Measurements from ENCODE around the gene SOHLH1. TPM values are rescaled to one million over a fixed set of nuclear protein-coding genes. Genes with fewer than 3 reads are reported as not detected.

Gene SOHLH1, protein sequence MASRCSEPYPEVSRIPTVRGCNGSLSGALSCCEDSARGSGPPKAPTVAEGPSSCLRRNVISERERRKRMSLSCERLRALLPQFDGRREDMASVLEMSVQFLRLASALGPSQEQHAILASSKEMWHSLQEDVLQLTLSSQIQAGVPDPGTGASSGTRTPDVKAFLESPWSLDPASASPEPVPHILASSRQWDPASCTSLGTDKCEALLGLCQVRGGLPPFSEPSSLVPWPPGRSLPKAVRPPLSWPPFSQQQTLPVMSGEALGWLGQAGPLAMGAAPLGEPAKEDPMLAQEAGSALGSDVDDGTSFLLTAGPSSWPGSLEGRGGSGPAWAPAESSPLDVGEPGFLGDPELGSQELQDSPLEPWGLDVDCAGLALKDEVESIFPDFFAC
- total RNA-seq (not detected), polyA plus RNA-seq (not detected)
- long read RNA-seq, donor 1, result 0 reads
- long read RNA-seq, donor 2, result 0 reads
- long read RNA-seq, donor 3, result 0 reads
- long read RNA-seq, donor 4, result 0 reads
- long read RNA-seq, donor 5, result 0 reads
- long read RNA-seq, donor 6, result 0 reads
- long read RNA-seq, donor 7, result 0 reads
- long read RNA-seq, donor 8, result 0 reads
- long read RNA-seq, donor 9, result 0 reads
- long read RNA-seq, donor 10, result 0 reads

DNA sequence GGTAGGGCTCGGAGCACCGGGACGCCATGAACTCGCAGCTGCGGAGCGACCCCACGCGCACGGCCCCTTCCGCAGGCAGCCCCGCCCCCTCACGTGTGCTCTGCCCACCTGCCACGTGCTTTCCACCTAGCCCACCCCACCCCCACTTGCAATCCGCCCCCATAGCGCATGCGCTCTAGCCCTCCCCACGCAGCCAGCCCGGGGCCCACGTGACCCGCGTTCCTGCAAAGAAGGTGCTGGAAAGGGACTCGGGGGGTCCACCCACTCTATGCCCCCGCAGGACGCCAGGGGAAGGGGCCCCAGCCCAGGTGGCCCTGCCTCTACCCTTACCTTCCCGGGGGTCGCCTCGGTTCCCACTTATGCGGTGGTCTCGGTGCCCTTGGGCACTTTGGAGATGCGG is at the start of gene SOHLH1:
Gene SOHLH1, minus strand, starts transcription at position 42 of the 400 bp plus-strand sequence. Its CDS starts 14 bp downstream, at position 28.
- no peak for DNase-seq
- Histone ChIP-seq H3K27me3 (peaks cover 0 to 84% (median 35%) of the 10 kb centered on the region in 3 donors), H3K4me3 (no peak within 1 kb of the TSS), H3K36me3 (no peaks in the 10 kb centered on the region), H3K9me3 (no peaks in the 10 kb centered on the region), H3K27ac (no peak within 1 kb of the TSS), H3K4me1 (peaks cover 10 to 20% (median 14%) of the 10 kb centered on the region in 4 donors)
- TF ChIP-seq POLR2AphosphoS5 (IDR thresholded peaks at IDR 0.05), result no peak
- no peak for TF ChIP-seq EP300 (IDR thresholded peaks at IDR 0.05)
- no peak for TF ChIP-seq POLR2A (IDR thresholded peaks at IDR 0.05)
- TF ChIP-seq, protein P1, sequence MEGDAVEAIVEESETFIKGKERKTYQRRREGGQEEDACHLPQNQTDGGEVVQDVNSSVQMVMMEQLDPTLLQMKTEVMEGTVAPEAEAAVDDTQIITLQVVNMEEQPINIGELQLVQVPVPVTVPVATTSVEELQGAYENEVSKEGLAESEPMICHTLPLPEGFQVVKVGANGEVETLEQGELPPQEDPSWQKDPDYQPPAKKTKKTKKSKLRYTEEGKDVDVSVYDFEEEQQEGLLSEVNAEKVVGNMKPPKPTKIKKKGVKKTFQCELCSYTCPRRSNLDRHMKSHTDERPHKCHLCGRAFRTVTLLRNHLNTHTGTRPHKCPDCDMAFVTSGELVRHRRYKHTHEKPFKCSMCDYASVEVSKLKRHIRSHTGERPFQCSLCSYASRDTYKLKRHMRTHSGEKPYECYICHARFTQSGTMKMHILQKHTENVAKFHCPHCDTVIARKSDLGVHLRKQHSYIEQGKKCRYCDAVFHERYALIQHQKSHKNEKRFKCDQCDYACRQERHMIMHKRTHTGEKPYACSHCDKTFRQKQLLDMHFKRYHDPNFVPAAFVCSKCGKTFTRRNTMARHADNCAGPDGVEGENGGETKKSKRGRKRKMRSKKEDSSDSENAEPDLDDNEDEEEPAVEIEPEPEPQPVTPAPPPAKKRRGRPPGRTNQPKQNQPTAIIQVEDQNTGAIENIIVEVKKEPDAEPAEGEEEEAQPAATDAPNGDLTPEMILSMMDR (IDR thresholded peaks at IDR 0.05), result no peak
- 80 to 87% (median 85%) methylated on average over 1 to 30 of the region's 30 CpGs for WGBS, 5 donors
- intact Hi-C loops (cut with DNase I; ENCODE audit: low total_unique reads), result no loop called here

DNA sequence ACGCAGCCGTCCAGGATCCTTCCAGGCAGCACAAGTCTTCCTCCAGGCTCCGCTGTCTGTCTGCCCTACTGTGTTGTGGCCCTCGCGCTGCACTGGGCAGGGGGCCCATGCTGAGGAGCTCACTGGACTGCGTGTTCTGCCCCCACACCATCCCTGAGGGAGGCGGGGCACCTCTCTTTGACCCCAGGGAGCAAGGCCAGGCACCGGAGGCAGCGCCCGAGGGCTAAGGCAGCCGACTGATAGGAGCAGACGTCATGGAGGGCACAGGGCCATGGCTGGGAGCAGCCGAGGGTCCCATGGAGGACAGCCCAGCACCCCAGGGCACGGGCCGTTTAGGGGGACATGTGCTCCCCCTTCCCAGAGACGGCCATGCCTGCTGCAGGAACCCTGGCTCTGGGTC is 49.4 kb upstream of the SOHLH1 start:
- no peak overlapping the region for H3K4me3 ChIP-seq
- H3K36me3 ChIP-seq, result no peaks in the 10 kb centered on the region
- WGBS, 5 donors, result 63 to 79% (median 67%) methylated on average over 7 to 16 of the region's 16 CpGs
- peaks cover 0 to 70% (median 3%) of the 10 kb centered on the region in 3 donors for H3K27me3 ChIP-seq
- no peak overlapping the region for H3K27ac ChIP-seq
- no peaks in the 10 kb centered on the region for H3K4me1 ChIP-seq
- no peak for DNase-seq
- no peak for TF ChIP-seq EP300 (IDR thresholded peaks at IDR 0.05)
- no peak for TF ChIP-seq POLR2AphosphoS5 (IDR thresholded peaks at IDR 0.05)
- TF ChIP-seq, protein P1 (IDR thresholded peaks at IDR 0.05), result no peak
- TF ChIP-seq POLR2A (IDR thresholded peaks at IDR 0.05), result no peak
- no peaks in the 10 kb centered on the region for H3K9me3 ChIP-seq
- intact Hi-C loops (cut with DNase I; ENCODE audit: low total_unique reads), result no loop called here

DNA sequence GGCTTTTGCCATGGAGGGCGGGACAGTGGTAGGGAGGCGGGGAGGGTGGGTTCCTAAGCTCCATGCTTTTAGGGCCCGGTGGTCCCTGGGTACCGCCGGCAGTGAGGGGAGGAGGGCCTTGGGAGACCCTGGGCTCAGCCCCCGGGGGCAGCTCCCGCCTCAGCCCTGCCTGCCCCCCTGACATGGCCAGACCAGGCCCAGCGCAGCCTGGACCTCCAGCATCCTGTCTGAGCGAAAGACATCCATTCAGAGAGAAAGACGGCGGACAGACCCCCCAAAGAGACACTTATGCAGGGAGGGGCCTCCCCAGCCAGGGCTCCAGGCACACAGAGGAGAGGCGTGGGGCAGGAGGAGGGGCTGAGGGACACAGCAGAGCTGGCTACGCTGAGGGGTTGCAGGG is 48.0 kb upstream of the SOHLH1 start:
- H3K4me1 ChIP-seq, result no peaks in the 10 kb centered on the region
- peaks cover 0 to 83% (median 3%) of the 10 kb centered on the region in 3 donors for H3K27me3 ChIP-seq
- H3K4me3 ChIP-seq, result no peak overlapping the region
- H3K9me3 ChIP-seq, result no peaks in the 10 kb centered on the region
- no peaks in the 10 kb centered on the region for H3K36me3 ChIP-seq
- no peak overlapping the region for H3K27ac ChIP-seq
- no peak for DNase-seq
- 55 to 78% (median 66%) methylated on average over 5 to 13 of the region's 13 CpGs for WGBS, 5 donors
- TF ChIP-seq POLR2A (IDR thresholded peaks at IDR 0.05) (no peak), EP300 (IDR thresholded peaks at IDR 0.05) (no peak), POLR2AphosphoS5 (IDR thresholded peaks at IDR 0.05) (no peak)
- TF ChIP-seq, protein P1 (IDR thresholded peaks at IDR 0.05), result no peak
- intact Hi-C loops (cut with DNase I; ENCODE audit: low total_unique reads), result no loop called here

DNA sequence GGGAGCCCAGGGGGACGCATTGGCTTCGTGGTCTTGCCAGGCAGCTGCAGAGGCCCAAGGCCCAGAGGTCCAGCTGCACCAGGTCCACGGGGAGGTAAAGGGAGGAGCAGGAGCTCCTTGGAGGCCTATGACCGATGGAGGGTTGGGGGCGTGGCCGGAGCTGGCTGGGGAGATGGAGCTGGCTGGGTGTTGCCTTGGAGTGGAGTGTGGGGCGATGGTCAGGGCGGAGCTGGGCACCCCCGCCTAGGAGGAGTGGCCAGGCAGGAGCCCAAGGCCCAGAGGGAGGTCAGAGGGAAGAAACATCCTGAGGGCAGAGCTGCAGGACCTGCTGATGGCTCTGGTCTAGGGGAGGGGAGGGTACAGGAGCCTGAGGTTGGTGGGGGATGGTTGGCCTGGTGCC is 47.3 kb upstream of the SOHLH1 start:
- Histone ChIP-seq H3K36me3 (no peaks in the 10 kb centered on the region), H3K4me1 (no peaks in the 10 kb centered on the region), H3K27ac (no peak overlapping the region), H3K4me3 (no peak overlapping the region), H3K27me3 (peaks cover 0 to 90% (median 3%) of the 10 kb centered on the region in 3 donors), H3K9me3 (no peaks in the 10 kb centered on the region)
- intact Hi-C loops (cut with DNase I; ENCODE audit: low total_unique reads), result no loop called here
- TF ChIP-seq EP300 (IDR thresholded peaks at IDR 0.05), result no peak
- TF ChIP-seq POLR2AphosphoS5 (IDR thresholded peaks at IDR 0.05), result no peak
- no peak for TF ChIP-seq POLR2A (IDR thresholded peaks at IDR 0.05)
- TF ChIP-seq, protein P1 (IDR thresholded peaks at IDR 0.05), result no peak
- no peak for DNase-seq
- WGBS, 5 donors, result 48 to 62% (median 57%) methylated on average over 9 of the region's 9 CpGs
